Measurements from ENCODE around the gene SEMA3B. TPM values are rescaled to one million over a fixed set of nuclear protein-coding genes. Genes with fewer than 3 reads are reported as not detected.
"Not testable (repeated sequence)": the region's sequence is repeated elsewhere in the genome, so short reads cannot be mapped to it uniquely, and the experiment has no call there.

SEMA3B gene
- total and polyA plus RNA-seq, 9 of the 15 experiments (the other 6 are each of a cell fraction or from before 2014, with no cell fraction given): 0.03 to 1.8 (median 0.55) TPM; not detected in 1

GRCh38 chr3:50228184-50228763 lies 40.7 kb upstream of the SEMA3B start:
- POLR2A ChIA-PET: interaction anchor here (0.6 to 1.2 kb wide), 4 partner anchors 19 to 320 kb away, joined by 3 read pairs; no protein-coding TSS in a partner anchor
- H3K27ac ChIP-seq (ENCODE audit: extremely low read depth, low read depth, low read length): peak overlapping the region; percentile 82
- 8% methylated on average over 12 of the region's 15 CpGs for WGBS (ENCODE audit: insufficient coverage, low coverage, missing lambda C conversion rate)
- H3K9me1 ChIP-seq (ENCODE audit: control insufficient read depth, insufficient read depth, low read length); H4K20me1 ChIP-seq (replicated peaks; ENCODE audit: control insufficient read depth, insufficient read depth, low read length); H3K79me2 ChIP-seq (ENCODE audit: control insufficient read depth, insufficient read depth, low read length); ATAC-seq; H3K9me3 ChIP-seq (replicated peaks; ENCODE audit: control insufficient read depth, insufficient read depth, low read depth, low read length); intact Hi-C loops (cut with micrococcal nuclease); H3K36me3 ChIP-seq (ENCODE audit: control insufficient read depth, insufficient read depth, low read length); DNase-seq (ENCODE audit: extremely low read depth in 1 of 4, low spot score in 3 of 4); BruUV-seq (replicated peaks); H3K27me3 ChIP-seq (ENCODE audit: control insufficient read depth in 2 of 2, insufficient read depth in 2 of 2, low read length in 2 of 2); TF ChIP-seq ATF3 (CRISPR knock-in tag; conservative IDR thresholded peaks at IDR 0.05); JUND (IDR thresholded peaks at IDR 0.05; ENCODE audit: borderline replicate concordance, low read depth, low read length): not testable (repeated sequence)
- H2AFZ ChIP-seq (ENCODE audit: low read depth, low read length): peak overlapping the region; percentile 97
- in situ Hi-C loops (cut with MboI): loop anchor here (5.0 kb wide), 2 partner anchors 36 to 44 kb away; partner anchors contain the start of gene GNAT1
- H3K4me3 ChIP-seq: peak overlapping the region; percentile 47
- peak overlapping the region; percentile 68 to 93 for H3K9ac ChIP-seq (ENCODE audit: insufficient read depth in 1 of 2, low read depth in 2 of 2, low read length in 2 of 2)
- TF ChIP-seq ATF3 (IDR thresholded peaks at IDR 0.05): peak; percentile 81
- TF ChIP-seq ZFX (CRISPR knock-in tag; IDR thresholded peaks at IDR 0.05): peak; percentile 32; the same call in 1 of the 2 replicates
- TF ChIP-seq EGR1 (conservative IDR thresholded peaks at IDR 0.05): peak; percentile 47
- TF ChIP-seq ZNF384 (IDR thresholded peaks at IDR 0.05; ENCODE audit: low read depth, low read length): peak; percentile 87
- TF ChIP-seq ATF7 (IDR thresholded peaks at IDR 0.05): peak; percentile 77
- peak; percentile 17; the same call in 1 of the 3 replicates for TF ChIP-seq JUND (tag; IDR thresholded peaks at IDR 0.05; ENCODE audit: borderline replicate concordance, low read depth, low read length)
- peak overlapping the region; percentile 87 for H3K4me2 ChIP-seq (ENCODE audit: insufficient read depth, low read length)
- FAIRE-seq: peak; percentile 59
- peaks cover 18 to 48% of the 10 kb centered on the region in 2 experiments for H3K4me1 ChIP-seq (replicated peaks in 1 of 2; ENCODE audit: control insufficient read depth in 2 of 2, insufficient read depth in 2 of 2, low read length in 2 of 2)
- CTCF ChIA-PET (ENCODE audit: low intra/inter-chr PET ratio): interaction anchor here (0.6 to 4.0 kb wide), 4 partner anchors 18 to 106 kb away, joined by 3 to 91 read pairs (median 32); no protein-coding TSS in a partner anchor
